Activated CD4-positive, alpha-beta memory T cell treated with anti-CD3 and anti-CD28 coated beads, Interleukin-2, amount 10 ng/mL, durations not matched to agents 7 days and 5 days (primary cell): ENCODE results near the gene MEGF11. TPM values are rescaled to one million over a fixed set of nuclear protein-coding genes. Genes with fewer than 3 reads are reported as not detected.
A peak's percentile ranks its signal among the peaks of the same experiment; 100 is the strongest.

ENCODE experiments used
- CTCF ChIA-PET: fragments of 350-600 bp; sonication (Branson Sonifier 250); formaldehyde crosslinking; loops from one replicate; lab custom pipeline; 2021; ENCODE audit warnings: antibody characterized with exemption, inconsistent platforms; lab: Charles Lee
- POLR2A ChIA-PET: fragments of 350-600 bp; sonication (Branson Sonifier 250); formaldehyde crosslinking; loops from one replicate; lab custom pipeline; 2021; ENCODE audit warnings: antibody characterized with exemption; lab: Charles Lee
- DNase-seq: peaks from one replicate; pipeline ENCODE4 v3.0.0-alpha.2; 2020
- H3K27ac Mint-ChIP-seq: one replicate; pipeline ENCODE4 v1.8.0; 2021; ENCODE audit warnings: mild to moderate bottlenecking, mixed read lengths
- H3K27me3 Mint-ChIP-seq: one replicate; pipeline ENCODE4 v1.8.0; 2021; ENCODE audit warnings: mixed read lengths
- H3K36me3 Mint-ChIP-seq: one replicate; pipeline ENCODE4 v1.8.0; 2021; ENCODE audit warnings: low read depth, mixed read lengths
- H3K4me1 Mint-ChIP-seq: one replicate; pipeline ENCODE4 v1.8.0; 2021; ENCODE audit warnings: mixed read lengths
- H3K4me3 Mint-ChIP-seq: one replicate; pipeline ENCODE4 v1.8.0; 2021; ENCODE audit warnings: mild to moderate bottlenecking, mixed read lengths
- H3K9me3 Mint-ChIP-seq: one replicate; pipeline ENCODE4 v1.8.0; 2021; ENCODE audit warnings: mixed read lengths
- total RNA-seq, 2 experiments: library from RNA; stranded (reverse); gene quantifications; one replicate each; pipeline ENCODE4 v1.2.3, GENCODE V29; 2021

MEGF11 gene
- total RNA-seq, 2 experiments from 2014 or later = not detected

GRCh38 chr15:65900488-65900887 is 353.1 kb downstream of the MEGF11 start:
- ChIA-PET POLR2A (no interaction called here), CTCF (no interaction called here)
- no peaks in the 10 kb centered on the region for H3K27me3 Mint-ChIP-seq
- peaks cover 19% of the 10 kb centered on the region for H3K4me1 Mint-ChIP-seq
- DNase-seq = no peak
- H3K36me3 Mint-ChIP-seq = peaks cover 55% of the 10 kb centered on the region
- no peaks in the 10 kb centered on the region for H3K9me3 Mint-ChIP-seq
- H3K4me3 Mint-ChIP-seq = no peak overlapping the region
- H3K27ac Mint-ChIP-seq = no peak overlapping the region

GRCh38 chr15:65896236-65896635 is 357.3 kb downstream of the MEGF11 start:
- no peak overlapping the region for H3K4me3 Mint-ChIP-seq
- H3K27me3 Mint-ChIP-seq = no peaks in the 10 kb centered on the region
- ChIA-PET POLR2A (interaction anchor here (0.9 kb wide), 1 partner anchor 11 kb away, joined by 3 read pairs; no protein-coding TSS in a partner anchor), CTCF (no interaction called here)
- DNase-seq = no peak
- peaks cover 4% of the 10 kb centered on the region for H3K4me1 Mint-ChIP-seq
- no peaks in the 10 kb centered on the region for H3K9me3 Mint-ChIP-seq
- no peak overlapping the region for H3K27ac Mint-ChIP-seq
- H3K36me3 Mint-ChIP-seq = peaks cover 45% of the 10 kb centered on the region

- ChIA-PET CTCF (interaction anchor here (1.8 kb wide), 1 partner anchor 35 kb away, joined by 5 read pairs; no protein-coding TSS in a partner anchor), POLR2A (interaction anchor here (1.4 to 1.5 kb wide), 2 partner anchors 9 to 23 kb away, joined by 3 to 5 read pairs; no protein-coding TSS in a partner anchor)
- Mint-ChIP-seq H3K4me1 (peaks cover 22% of the 10 kb centered on the region), H3K27me3 (no peaks in the 10 kb centered on the region), H3K27ac (no peak overlapping the region), H3K36me3 (peaks cover 50% of the 10 kb centered on the region), H3K9me3 (no peaks in the 10 kb centered on the region), H3K4me3 (no peak overlapping the region)
- DNase-seq = no peak
Observed at GRCh38 chr15:65893060-65893459, 360.5 kb downstream of the MEGF11 start.

GRCh38 chr15:65888981-65889380 is 364.6 kb downstream of the MEGF11 start:
- Mint-ChIP-seq H3K4me1 (peaks cover 54% of the 10 kb centered on the region), H3K9me3 (peaks cover 2% of the 10 kb centered on the region), H3K36me3 (peaks cover 61% of the 10 kb centered on the region), H3K4me3 (no peak overlapping the region), H3K27me3 (no peaks in the 10 kb centered on the region), H3K27ac (peak overlapping the region; percentile 9)
- ChIA-PET CTCF (no interaction called here), POLR2A (no interaction called here)
- no peak for DNase-seq

- ChIA-PET CTCF (interaction anchor here (1.0 to 1.2 kb wide), 3 partner anchors 10 to 17 kb away, joined by 3 to 11 read pairs (median 3); partner anchors contain the start of gene RAB11A), POLR2A (interaction anchor here (0.7 to 2.0 kb wide), 7 partner anchors 12 to 618 kb away, joined by 3 to 17 read pairs (median 3); partner anchors contain the start of genes INTS14, RAB11A and ZWILCH)
- peak; percentile 61 for DNase-seq
- no peaks in the 10 kb centered on the region for H3K27me3 Mint-ChIP-seq
- peaks cover 72% of the 10 kb centered on the region for H3K36me3 Mint-ChIP-seq
- no peak overlapping the region for H3K4me3 Mint-ChIP-seq
- peak overlapping the region; percentile 71 for H3K27ac Mint-ChIP-seq
- peaks cover 66% of the 10 kb centered on the region for H3K4me1 Mint-ChIP-seq
- peaks cover 2% of the 10 kb centered on the region for H3K9me3 Mint-ChIP-seq
Observed at GRCh38 chr15:65887565-65887964, 366.0 kb downstream of the MEGF11 start.

GRCh38 chr15:65885668-65886218 is 367.8 kb downstream of the MEGF11 start:
- no peak for DNase-seq
- Mint-ChIP-seq H3K36me3 (peaks cover 70% of the 10 kb centered on the region), H3K27ac (no peak overlapping the region), H3K4me3 (no peak overlapping the region), H3K27me3 (no peaks in the 10 kb centered on the region), H3K4me1 (peaks cover 79% of the 10 kb centered on the region), H3K9me3 (peaks cover 2% of the 10 kb centered on the region)
- POLR2A ChIA-PET = interaction anchor here (2.7 kb wide), 1 partner anchor 16 kb away, joined by 18 read pairs; the partner anchor contains the start of gene RAB11A
- CTCF ChIA-PET = no interaction called here

- Mint-ChIP-seq H3K36me3 (peaks cover 66% of the 10 kb centered on the region), H3K4me1 (peaks cover 74% of the 10 kb centered on the region), H3K27me3 (no peaks in the 10 kb centered on the region), H3K27ac (no peak overlapping the region), H3K9me3 (peaks cover 2% of the 10 kb centered on the region), H3K4me3 (no peak overlapping the region)
- no peak for DNase-seq
- ChIA-PET POLR2A (interaction anchor here (1.1 to 2.7 kb wide), 2 partner anchors 9 to 15 kb away, joined by 3 to 18 read pairs; partner anchors contain the start of gene RAB11A), CTCF (interaction anchor here (0.6 to 1.0 kb wide), 2 partner anchors 12 to 550 kb away, joined by 3 read pairs; no protein-coding TSS in a partner anchor)
Observed at GRCh38 chr15:65884511-65884910, 369.0 kb downstream of the MEGF11 start.

GRCh38 chr15:65883571-65883970 is 370.0 kb downstream of the MEGF11 start:
- ChIA-PET POLR2A (interaction anchor here (1.1 to 2.7 kb wide), 2 partner anchors 8 to 14 kb away, joined by 3 to 18 read pairs; partner anchors contain the start of gene RAB11A), CTCF (interaction anchor here (1.0 kb wide), 1 partner anchor 11 kb away, joined by 3 read pairs; no protein-coding TSS in a partner anchor)
- H3K36me3 Mint-ChIP-seq = peaks cover 61% of the 10 kb centered on the region
- peaks cover 64% of the 10 kb centered on the region for H3K4me1 Mint-ChIP-seq
- H3K4me3 Mint-ChIP-seq = no peak overlapping the region
- H3K9me3 Mint-ChIP-seq = peaks cover 2% of the 10 kb centered on the region
- no peak for DNase-seq
- H3K27ac Mint-ChIP-seq = no peak overlapping the region
- H3K27me3 Mint-ChIP-seq = no peaks in the 10 kb centered on the region

- no peak overlapping the region for H3K4me3 Mint-ChIP-seq
- H3K9me3 Mint-ChIP-seq = no peaks in the 10 kb centered on the region
- CTCF ChIA-PET = interaction anchor here (0.6 to 2.0 kb wide), 6 partner anchors 12 to 271 kb away, joined by 3 to 8 read pairs (median 4); partner anchors contain the start of genes INTS14 and RAB11A
- POLR2A ChIA-PET = interaction anchor here (1.1 to 2.1 kb wide), 4 partner anchors 12 to 351 kb away, joined by 3 to 20 read pairs (median 3); partner anchors contain the start of genes INTS14 and RAB11A
- H3K27me3 Mint-ChIP-seq = no peaks in the 10 kb centered on the region
- DNase-seq = no peak
- H3K4me1 Mint-ChIP-seq = peaks cover 54% of the 10 kb centered on the region
- H3K27ac Mint-ChIP-seq = peak overlapping the region; percentile 16
- H3K36me3 Mint-ChIP-seq = peaks cover 53% of the 10 kb centered on the region
Observed at GRCh38 chr15:65881766-65882434, 371.6 kb downstream of the MEGF11 start.

GRCh38 chr15:65877749-65878148 is 375.8 kb downstream of the MEGF11 start:
- Mint-ChIP-seq H3K9me3 (no peaks in the 10 kb centered on the region), H3K27me3 (no peaks in the 10 kb centered on the region), H3K4me3 (no peak overlapping the region), H3K27ac (no peak overlapping the region), H3K4me1 (peaks cover 39% of the 10 kb centered on the region), H3K36me3 (peaks cover 41% of the 10 kb centered on the region)
- ChIA-PET POLR2A (interaction anchor here (3.4 kb wide), 1 partner anchor 8 kb away, joined by 22 read pairs; the partner anchor contains the start of gene RAB11A), CTCF (interaction anchor here (1.1 to 1.6 kb wide), 2 partner anchors 9 to 10 kb away, joined by 3 to 6 read pairs; partner anchors contain the start of gene RAB11A)
- no peak for DNase-seq

- peaks cover 38% of the 10 kb centered on the region for H3K4me1 Mint-ChIP-seq
Observed at GRCh38 chr15:65875458-65875857, 378.1 kb downstream of the MEGF11 start.

GRCh38 chr15:65873256-65873655 is 380.3 kb downstream of the MEGF11 start:
- peaks cover 40% of the 10 kb centered on the region for H3K36me3 Mint-ChIP-seq
- POLR2A ChIA-PET = interaction anchor here (1.3 kb wide), 1 partner anchor 263 kb away, joined by 3 read pairs; the partner anchor contains the start of gene INTS14

More at GRCh38 chr15:65875458-65875857, 378.1 kb downstream of the MEGF11 start:
- H3K36me3 Mint-ChIP-seq = peaks cover 32% of the 10 kb centered on the region
- POLR2A ChIA-PET = interaction anchor here (0.8 to 1.3 kb wide), 4 partner anchors 9 to 265 kb away, joined by 3 to 8 read pairs (median 3); partner anchors contain the start of gene INTS14
- no peaks in the 10 kb centered on the region for H3K27me3 Mint-ChIP-seq
- H3K27ac Mint-ChIP-seq = no peak overlapping the region
- no peaks in the 10 kb centered on the region for H3K9me3 Mint-ChIP-seq
- no peak for DNase-seq
- CTCF ChIA-PET = interaction anchor here (1.3 kb wide), 1 partner anchor 12 kb away, joined by 4 read pairs; no protein-coding TSS in a partner anchor
- H3K4me3 Mint-ChIP-seq = no peak overlapping the region

More at GRCh38 chr15:65873256-65873655, 380.3 kb downstream of the MEGF11 start:
- CTCF ChIA-PET = no interaction called here
- H3K27ac Mint-ChIP-seq = no peak overlapping the region
- peaks cover 2% of the 10 kb centered on the region for H3K27me3 Mint-ChIP-seq
- no peaks in the 10 kb centered on the region for H3K9me3 Mint-ChIP-seq
- H3K4me1 Mint-ChIP-seq = peaks cover 49% of the 10 kb centered on the region
- no peak overlapping the region for H3K4me3 Mint-ChIP-seq
- no peak for DNase-seq
